RKO (cell line): ENCODE data around the gene ATP6V1A.
"Not testable (repeated sequence)": the region's sequence is repeated elsewhere in the genome, so short reads cannot be mapped to it uniquely, and the experiment has no call there.

Source experiments
- DNase-seq: peaks from one replicate; pipeline ENCODE4 v3.0.0-alpha.2; 2016; ENCODE audit warnings: low spot score

ATP6V1A gene

DNA sequence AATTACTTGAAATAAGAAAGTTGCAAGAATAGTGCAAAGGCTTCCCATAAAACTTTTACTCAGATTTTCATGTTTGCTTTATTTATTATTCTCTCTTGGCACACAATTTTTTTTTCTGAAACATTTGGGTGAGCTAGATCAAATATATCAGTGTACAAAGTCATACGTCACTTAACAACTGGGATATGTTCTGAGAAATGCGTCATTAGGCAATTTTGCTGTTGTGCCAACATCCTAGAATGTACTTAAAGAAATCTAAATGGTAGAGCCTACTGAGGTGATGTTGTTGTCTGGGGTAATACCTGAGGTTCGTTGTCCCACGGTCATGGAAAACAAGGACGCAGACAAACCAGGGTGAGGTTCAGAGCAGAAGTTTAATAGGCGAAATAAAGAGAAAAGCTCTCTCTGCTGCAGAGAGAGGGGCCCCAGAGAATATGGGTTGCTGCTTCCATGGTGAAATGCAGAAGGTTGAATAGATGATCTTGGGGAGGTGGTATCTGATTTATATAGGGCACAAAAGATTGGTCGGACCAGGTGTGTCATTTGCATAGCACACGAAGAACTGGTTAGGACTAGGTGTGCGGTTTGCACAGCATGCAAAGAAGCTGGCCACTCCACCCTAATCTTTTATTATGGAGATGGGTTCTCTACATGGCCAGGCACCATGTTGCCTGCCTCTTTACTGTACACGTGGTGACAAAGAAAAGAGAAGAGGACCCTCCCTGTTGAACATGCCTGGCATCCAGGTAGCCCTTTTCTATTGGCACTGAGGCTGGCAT is 82.9 kb downstream of the ATP6V1A start:
- DNase-seq, result no peak

DNA sequence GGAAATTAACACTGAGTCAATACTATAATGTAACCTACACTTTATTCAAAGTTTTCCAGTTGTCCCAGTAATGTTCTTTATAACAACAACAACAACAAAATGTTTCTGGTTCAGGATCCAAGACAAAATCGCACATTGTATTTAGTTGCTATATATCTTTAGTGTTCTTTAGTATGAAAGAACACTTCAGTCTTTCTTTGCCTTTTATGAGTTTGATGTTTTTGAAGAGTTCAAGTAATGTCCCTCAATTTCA is 84.2 kb downstream of the ATP6V1A start:
- DNase-seq, result no peak

DNA sequence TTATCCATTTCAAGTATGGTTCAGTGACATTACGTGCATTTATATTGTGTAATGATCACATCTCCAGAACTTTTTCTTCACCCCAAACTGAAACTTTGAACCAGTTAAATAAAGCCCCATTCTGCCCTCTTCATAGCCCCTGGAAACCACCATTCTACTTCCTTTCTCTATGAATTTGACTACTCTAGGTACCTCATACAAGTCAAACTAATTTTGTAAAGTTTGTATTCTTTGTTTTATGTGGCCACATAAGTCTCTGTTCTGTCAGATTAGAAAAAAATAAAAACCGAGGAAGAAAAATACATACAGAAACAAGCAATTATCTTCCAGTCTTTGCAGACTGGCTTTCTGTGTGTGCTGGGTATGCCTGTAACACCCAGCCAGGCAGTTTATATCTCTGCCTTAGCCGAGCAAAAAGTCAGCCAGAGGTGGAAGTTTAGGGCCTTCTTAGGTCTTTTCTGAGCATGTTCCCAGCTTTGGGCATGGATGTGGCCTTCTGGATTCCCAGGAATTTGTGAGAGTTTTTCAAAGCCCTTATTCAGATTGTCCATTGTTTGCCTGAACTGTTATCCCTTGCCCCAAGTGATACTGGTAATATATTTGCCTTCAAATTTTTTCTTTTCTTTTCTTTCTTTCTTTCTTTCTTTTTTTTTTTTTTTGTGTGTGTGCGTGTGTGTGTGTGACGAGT is 85.8 kb downstream of the ATP6V1A start:
- no peak for DNase-seq

DNA sequence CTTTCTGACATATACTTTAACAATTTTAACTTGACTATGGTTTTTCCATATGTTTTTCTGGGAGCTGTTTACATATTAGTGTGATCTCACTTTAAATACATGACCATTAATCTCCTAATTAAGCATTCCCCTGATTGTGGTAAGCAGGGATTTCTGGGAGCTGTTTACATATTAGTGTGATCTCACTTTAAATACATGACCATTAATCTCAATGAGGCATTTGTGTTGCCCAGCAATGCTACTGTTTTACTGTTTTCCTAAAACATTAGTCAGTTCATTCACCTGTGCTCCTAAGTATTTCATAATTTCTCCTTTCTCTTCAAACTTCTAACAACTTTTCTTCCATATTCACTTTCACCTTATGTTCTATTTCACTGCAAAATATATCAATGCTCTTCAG is 88.1 kb downstream of the ATP6V1A start:
- DNase-seq, result no peak

DNA sequence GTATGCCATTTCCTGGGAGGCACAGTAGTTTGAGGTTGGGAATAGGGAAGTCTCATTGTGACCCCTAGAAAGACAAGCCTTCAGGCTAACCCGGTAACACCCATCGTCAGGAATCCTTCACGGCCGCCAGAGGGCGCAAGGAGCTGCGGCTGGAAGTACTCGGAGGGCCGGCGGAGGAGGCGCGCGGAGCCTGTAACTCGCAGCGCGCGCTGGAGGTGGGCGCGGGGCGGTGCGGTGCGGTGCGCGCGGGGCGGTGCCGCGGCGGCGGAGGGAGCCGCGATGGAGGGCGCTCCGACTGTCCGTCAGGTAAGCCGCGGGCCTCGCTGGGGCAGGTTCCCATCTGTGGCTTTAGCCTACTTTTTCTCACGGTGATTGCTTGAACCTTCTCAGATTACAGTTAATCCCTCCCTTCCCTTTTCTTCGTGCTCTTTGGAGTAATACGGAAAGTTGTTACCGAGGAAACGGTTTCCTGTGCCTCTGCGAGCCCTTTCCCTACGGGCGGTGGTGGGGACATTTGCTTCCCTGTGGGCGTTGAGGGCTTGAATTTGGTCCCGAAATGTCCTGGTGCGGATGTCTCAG is 91.9 kb downstream of the ATP6V1A start, which contains the start of gene GRAMD1C:
TSS of gene GRAMD1C (plus strand) at position 158 of the 579 bp plus-strand sequence. CDS start at position 280, 122 bp downstream.
- DNase-seq, result peak; percentile 94

DNA sequence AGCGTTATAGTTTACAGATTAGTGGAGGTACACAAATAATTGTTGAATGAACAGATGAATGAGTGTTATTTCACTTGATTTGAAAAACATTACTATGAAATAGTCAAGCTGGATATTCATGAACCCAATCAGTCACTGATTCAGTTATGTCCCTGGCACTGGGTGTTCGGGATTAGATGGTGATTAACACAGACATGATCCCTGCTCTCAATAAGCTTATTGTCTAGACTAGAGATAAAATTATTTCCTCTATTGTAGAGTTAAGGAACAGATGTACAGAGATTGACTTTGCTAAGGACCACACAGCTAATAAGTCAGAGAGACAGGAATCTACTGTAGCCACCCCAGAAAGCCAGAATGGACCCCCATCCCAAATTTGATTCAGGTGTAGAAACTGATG is 92.7 kb downstream of the ATP6V1A start:
- DNase-seq, result no peak

DNA sequence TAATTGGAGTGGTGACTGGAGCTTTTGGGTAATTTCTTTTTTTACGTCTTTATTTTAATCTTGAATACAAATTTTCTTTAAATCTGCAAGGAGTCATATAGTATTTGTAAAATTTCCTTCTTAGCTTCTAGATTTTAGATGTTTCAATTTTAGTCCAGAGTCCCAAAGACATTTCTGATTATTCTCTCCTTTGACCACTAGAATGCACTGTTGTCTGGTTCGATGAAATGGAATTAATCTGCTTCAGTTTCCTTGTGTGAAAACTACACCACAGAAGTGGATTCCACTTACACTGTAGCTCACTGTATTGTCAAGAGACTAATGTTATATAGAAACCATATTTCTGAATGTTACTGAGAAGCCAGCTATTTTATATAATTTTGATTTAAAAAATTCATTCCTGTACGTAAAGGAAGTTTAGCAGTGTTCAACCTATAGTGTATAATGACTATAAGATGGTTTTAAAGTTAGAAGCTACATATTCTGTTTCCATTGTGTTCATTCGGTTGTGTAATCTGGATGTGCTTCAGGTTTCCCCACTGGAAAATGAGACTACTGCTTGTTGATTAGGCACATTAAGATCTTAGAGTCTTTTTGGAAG is 97.9 kb downstream of the ATP6V1A start:
- DNase-seq, result peak; percentile 54

DNA sequence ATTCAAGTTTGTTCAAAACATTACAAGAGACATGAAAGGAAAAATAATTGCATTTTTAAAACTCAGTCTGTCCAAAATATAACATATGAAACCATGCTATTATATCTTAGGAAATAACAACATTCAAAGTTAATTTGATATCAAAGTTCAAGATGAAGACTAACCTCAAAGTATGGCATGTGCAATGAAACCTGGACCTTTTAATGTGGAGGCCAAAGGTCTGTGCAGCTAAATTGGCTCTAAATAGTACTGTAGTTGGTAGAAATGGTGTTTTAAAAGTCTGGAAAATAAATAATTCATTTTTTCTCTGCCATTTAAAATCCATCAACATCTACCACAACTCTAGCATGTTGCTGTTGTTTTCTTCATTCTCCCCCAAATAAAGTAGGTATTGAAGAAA is 100.4 kb downstream of the ATP6V1A start:
- DNase-seq, result no peak

DNA sequence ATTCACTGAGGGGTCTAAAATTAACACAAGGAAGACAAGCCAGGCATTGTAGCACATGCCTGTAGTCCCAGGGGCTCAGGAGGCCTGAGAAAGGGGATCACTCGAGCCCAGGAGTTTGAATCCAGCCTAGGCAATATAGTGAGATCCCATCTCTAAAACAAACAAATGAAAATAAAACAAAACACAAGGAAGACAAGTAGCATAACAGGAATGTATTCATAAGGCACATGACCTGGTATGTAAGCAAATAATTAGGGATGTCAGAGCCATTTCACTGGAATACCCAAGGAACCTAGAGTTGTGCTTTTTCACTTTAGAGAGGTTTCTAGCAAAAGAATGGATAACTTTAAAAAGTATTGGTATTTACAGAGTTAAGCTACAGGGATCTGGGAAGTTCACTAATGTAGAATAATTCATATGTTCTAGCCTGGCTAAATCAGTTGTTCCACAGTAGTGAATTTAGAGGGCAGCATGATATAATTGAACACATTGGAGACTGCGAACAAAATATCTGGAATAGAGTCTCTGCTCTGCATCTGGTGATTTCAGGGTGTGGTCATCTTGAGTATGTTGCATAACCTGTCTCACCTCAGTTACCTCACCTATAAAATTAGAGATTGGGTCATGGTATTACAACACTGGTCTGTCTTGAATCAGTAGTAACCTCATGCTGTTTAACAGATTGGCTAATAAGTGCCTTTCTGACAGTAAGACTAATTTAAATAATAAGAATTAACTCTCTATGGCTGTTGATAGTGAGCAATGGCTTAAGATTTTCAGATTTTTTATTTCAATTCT is 101.0 kb downstream of the ATP6V1A start:
- no peak for DNase-seq

DNA sequence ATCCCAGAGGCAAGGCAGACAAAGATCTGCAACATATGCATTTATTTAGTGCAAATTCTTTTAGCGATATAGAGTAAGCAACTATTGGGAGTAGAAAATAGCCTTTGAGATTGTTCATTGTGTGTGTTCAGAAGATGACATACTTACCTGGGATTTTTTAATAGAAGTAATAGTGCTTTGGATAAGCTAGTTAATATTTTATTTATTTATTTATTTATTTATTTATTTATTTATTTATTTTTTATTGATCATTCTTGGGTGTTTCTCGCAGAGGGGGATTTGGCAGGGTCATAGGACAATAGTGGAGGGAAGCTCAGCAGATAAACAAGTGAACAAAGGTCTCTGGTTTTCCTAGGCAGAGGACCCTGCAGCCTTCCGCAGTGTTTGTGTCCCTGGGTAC is 102.2 kb downstream of the ATP6V1A start:
- not testable (repeated sequence) for DNase-seq

DNA sequence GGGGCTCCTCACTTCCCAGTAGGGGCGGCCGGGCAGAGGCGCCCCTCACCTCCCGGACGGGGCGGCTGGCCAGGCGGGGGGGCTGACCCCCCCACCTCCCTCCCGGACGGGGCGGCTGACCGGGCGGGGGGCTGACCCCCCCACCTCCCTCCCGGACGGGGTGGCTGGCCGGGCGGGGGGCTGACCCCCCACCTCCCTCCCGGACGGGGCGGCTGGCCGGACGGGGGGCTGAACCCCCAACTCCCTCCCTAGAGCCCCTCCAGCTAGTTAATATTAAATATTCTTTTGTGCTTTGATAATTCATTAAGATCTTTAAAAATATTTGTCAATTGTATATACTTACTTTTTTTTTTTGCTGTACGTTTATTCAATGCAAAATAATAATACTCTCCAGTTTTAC is 103.0 kb downstream of the ATP6V1A start:
- DNase-seq, result not testable (repeated sequence)

DNA sequence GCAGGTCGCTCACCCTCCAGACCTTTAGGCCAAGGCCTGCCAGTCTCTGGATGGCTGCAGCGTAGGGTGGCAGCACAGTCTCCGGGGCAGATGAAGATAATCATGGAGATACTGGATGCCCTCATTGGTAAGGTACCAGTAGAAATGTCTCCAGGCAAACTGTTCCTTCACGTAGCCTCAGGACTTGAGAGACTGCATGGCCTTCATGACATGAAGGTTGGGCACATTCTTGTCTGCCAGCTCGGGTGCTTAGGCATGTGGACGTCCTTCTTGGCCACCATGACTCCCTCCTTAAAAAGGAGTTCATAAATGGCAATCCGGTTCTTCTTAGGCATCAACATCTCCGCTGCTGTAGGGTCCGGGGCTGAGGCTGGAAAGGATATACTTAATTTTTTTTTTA is 103.6 kb downstream of the ATP6V1A start:
- not testable (repeated sequence) for DNase-seq

DNA sequence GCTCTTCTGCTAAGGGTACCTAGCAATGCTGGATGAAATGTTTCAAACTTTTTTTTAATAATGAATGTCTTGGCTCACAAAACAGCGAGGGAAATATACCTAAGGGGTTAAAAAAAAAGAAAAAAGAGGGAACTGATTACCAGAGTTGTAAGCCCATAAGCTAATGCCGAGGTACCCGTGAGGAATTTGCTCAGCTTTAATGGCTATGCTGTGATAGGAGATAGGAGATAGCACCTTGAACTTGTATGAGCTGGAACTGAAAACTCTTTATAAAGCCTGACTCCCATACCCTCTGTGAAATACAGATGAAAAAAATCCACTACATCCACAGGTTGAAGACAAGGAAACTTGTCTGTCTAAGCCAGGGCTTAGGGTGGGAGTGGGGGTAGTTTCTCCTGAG is 105.7 kb downstream of the ATP6V1A start:
- DNase-seq, result no peak
